ENCODE measurements around the gene ELF2.

DNA sequence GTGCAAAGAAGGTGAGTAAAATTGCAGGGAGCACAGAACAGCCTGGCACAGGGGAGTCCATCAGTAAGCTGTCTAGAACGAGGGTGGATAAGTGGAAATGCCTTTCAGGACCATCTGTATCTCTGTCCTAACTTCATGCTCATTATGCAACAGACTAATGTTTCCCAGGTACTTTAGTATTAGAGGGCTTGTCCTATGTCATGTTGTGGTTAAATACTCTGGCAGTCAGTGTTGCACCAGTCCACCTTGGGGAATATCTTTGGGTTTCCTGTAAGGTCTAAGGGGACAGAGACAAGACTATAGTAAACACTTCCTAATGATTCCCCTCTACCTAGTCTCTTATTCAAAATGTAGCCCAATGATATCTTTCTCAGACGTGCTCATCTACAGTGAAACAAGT, 140.1 kb downstream of the ELF2 start:
- TF ChIP-seq, protein P1, sequence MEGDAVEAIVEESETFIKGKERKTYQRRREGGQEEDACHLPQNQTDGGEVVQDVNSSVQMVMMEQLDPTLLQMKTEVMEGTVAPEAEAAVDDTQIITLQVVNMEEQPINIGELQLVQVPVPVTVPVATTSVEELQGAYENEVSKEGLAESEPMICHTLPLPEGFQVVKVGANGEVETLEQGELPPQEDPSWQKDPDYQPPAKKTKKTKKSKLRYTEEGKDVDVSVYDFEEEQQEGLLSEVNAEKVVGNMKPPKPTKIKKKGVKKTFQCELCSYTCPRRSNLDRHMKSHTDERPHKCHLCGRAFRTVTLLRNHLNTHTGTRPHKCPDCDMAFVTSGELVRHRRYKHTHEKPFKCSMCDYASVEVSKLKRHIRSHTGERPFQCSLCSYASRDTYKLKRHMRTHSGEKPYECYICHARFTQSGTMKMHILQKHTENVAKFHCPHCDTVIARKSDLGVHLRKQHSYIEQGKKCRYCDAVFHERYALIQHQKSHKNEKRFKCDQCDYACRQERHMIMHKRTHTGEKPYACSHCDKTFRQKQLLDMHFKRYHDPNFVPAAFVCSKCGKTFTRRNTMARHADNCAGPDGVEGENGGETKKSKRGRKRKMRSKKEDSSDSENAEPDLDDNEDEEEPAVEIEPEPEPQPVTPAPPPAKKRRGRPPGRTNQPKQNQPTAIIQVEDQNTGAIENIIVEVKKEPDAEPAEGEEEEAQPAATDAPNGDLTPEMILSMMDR (IDR thresholded peaks at IDR 0.05) = no peak
- no peak for TF ChIP-seq POLR2A (IDR thresholded peaks at IDR 0.05)

All from lower leg skin (tissue), 3 donors.